ENCODE results near the gene PLAGL2. TPM values are rescaled to one million over a fixed set of nuclear protein-coding genes. Genes with fewer than 3 reads are reported as not detected.

The PLAGL2 gene
- total RNA-seq, 1 donor from 2014 or later = 6.7 TPM

DNA sequence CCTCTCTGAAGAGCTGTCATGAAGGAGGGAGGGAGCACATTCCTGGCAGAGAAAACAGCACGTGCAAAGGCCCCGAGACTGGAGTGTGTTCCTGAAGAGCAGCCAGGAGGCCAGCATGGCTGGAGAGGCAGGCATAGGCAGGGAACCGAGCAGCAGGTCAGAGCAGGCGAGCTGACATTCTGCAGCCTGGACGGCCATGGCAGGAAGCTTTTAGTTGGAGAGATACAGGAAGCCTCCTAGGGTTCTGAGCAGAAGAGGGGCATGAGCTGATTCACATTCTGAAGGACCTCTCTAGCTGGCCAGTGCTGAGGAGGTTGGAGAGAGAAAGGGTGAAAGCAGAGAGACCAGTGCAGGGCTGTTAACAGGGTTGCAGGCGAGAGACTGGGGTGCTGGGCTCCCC, 29.9 kb upstream of the PLAGL2 start:
- peaks cover 23 to 33% of the 10 kb centered on the region in 2 donors for H3K36me3 ChIP-seq
- H3K27ac ChIP-seq = no peak overlapping the region
- intact Hi-C loops (cut with DNase I) = no loop called here
- TF ChIP-seq, protein P1, sequence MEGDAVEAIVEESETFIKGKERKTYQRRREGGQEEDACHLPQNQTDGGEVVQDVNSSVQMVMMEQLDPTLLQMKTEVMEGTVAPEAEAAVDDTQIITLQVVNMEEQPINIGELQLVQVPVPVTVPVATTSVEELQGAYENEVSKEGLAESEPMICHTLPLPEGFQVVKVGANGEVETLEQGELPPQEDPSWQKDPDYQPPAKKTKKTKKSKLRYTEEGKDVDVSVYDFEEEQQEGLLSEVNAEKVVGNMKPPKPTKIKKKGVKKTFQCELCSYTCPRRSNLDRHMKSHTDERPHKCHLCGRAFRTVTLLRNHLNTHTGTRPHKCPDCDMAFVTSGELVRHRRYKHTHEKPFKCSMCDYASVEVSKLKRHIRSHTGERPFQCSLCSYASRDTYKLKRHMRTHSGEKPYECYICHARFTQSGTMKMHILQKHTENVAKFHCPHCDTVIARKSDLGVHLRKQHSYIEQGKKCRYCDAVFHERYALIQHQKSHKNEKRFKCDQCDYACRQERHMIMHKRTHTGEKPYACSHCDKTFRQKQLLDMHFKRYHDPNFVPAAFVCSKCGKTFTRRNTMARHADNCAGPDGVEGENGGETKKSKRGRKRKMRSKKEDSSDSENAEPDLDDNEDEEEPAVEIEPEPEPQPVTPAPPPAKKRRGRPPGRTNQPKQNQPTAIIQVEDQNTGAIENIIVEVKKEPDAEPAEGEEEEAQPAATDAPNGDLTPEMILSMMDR (IDR thresholded peaks at IDR 0.05) = no peak
- no peaks in the 10 kb centered on the region for H3K27me3 ChIP-seq
- no peaks in the 10 kb centered on the region for H3K4me1 ChIP-seq
- H3K4me3 ChIP-seq = no peak overlapping the region
- DNase-seq (ENCODE audit: low spot score in 2 of 2) = no peak
- no peaks in the 10 kb centered on the region for H3K9me3 ChIP-seq

DNA sequence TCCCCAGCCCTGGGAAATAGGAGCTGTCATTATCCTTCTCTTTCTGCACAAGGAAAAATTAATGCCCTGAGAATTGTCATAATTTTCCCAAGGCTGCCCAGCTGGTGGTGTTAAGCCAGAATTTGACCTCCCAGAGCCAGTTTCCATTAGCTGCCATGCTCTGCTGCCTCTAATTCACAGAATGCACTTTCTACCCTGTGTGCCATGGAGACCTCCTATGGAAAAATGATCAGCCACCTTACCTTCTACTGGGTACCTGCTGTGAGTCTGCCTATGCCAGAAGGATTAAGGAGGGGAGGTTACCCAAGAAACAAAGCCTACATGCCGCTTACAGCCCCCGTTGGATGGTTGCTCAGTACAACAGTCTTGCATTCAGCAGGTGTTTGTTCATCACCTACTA, 29.3 kb upstream of the PLAGL2 start:
- H3K27ac ChIP-seq = no peak overlapping the region
- no peaks in the 10 kb centered on the region for H3K27me3 ChIP-seq
- no peak for DNase-seq (ENCODE audit: low spot score in 2 of 2)
- peaks cover 24 to 38% of the 10 kb centered on the region in 2 donors for H3K36me3 ChIP-seq
- H3K4me1 ChIP-seq = no peaks in the 10 kb centered on the region
- H3K4me3 ChIP-seq = no peak overlapping the region
- H3K9me3 ChIP-seq = no peaks in the 10 kb centered on the region
- intact Hi-C loops (cut with DNase I) = no loop called here
- TF ChIP-seq, protein P1 (IDR thresholded peaks at IDR 0.05) = no peak

DNA sequence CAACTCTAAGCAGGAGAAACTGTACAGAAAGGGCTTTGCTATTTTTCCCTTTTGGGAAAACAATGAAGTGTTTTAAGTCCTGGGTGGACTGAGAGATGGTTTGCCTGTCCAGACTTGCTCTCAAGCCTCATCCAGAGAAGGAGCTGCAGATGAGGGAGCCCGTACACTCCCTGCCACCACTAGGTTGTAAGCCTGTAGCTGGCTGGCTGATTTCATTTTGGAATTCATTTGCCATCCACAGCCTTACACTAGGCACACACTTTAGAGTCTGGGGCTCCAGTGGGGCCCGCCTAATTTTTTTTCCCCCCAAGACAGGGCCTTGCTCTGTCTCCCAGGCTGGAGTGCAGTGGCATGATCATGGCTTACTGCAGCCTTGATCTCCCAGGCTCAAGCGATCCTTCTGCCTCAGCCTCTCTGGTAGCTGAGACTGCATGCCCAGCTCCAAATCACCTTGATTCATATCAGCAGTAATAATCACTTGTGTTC, 28.5 kb upstream of the PLAGL2 start:
- Histone ChIP-seq H3K4me3 (no peak overlapping the region), H3K27ac (no peak overlapping the region), H3K4me1 (no peaks in the 10 kb centered on the region), H3K36me3 (peaks cover 24 to 44% of the 10 kb centered on the region in 2 donors), H3K9me3 (no peaks in the 10 kb centered on the region), H3K27me3 (no peaks in the 10 kb centered on the region)
- DNase-seq (ENCODE audit: low spot score in 2 of 2) = no peak
- intact Hi-C loops (cut with DNase I) = no loop called here
- TF ChIP-seq, protein P1 (IDR thresholded peaks at IDR 0.05) = no peak

DNA sequence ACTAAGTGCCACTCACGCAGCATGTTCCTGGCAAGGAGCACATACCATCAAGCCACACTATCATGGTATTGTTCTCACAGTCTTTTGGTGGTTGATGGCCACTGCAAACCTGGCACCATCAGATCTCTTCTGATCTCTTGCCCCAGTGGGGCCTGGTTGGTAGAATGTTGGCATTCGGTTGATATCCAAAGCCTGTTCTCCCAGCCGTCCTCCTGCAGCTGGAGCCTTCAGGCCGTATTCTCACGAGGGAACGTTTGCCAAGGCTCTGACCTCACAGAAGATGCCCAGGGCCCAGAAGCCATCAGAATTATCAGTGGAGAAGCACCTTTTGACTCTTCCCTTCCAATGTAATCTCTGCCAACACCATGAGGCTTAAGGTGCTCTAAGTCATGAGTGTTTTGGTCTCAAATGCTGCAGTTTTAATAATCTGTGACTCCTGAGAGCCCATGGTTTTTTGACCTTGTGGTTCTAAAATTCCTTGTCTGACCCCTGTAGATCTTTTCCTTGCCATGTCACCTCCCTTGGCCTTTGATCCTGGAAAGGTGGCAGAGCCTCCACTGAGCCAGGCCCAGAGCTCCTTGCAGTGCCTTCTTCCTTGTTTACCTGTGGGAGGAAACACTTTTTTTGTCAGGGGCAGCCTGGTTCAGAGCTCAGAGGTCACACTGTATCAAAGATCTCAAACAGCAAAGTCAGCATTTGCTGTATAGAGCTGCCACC, 27.9 kb upstream of the PLAGL2 start:
- Histone ChIP-seq H3K4me1 (no peaks in the 10 kb centered on the region), H3K9me3 (no peaks in the 10 kb centered on the region), H3K27ac (no peak overlapping the region), H3K4me3 (no peak overlapping the region), H3K36me3 (peaks cover 27 to 50% of the 10 kb centered on the region in 2 donors), H3K27me3 (no peaks in the 10 kb centered on the region)
- intact Hi-C loops (cut with DNase I) = no loop called here
- no peak for DNase-seq (ENCODE audit: low spot score in 2 of 2)
- TF ChIP-seq, protein P1 (IDR thresholded peaks at IDR 0.05) = no peak

DNA sequence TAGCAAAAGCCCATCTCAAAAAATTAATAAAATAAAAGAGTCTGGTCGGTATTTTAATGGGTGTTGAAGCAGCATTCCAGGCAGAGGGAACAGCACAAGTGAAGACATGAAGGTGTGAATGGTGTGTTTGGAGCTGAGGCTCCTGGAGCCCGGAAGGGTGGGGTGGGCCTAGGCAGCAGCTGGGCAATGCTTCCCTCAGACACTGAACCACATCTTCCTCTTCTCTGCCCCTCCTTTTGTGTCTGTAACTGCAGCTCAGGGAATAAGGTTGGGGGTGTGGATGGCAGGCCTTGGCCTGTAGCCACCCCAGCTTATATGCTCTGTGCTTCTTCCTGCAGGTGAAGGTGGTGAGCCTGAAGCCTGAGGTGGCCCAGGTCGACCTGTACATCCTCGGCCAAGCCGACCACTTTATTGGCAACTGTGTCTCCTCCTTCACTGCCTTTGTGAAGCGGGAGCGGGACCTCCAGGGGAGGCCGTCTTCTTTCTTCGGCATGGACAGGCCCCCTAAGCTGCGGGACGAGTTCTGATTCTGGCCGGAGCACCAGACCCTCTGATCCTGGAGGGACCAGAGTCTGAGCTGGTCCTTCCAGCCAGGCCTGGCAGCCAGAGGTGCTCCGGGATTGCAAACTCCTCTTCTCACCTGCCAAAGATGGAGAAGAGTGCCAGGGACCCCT, 26.7 kb upstream of the PLAGL2 start:
- intact Hi-C loops (cut with DNase I) = no loop called here
- no peak for DNase-seq (ENCODE audit: low spot score in 2 of 2)
- H3K36me3 ChIP-seq = peaks cover 28 to 55% of the 10 kb centered on the region in 2 donors

More for the DNA sequence above, 26.7 kb upstream of the PLAGL2 start:
- H3K27me3 ChIP-seq = no peaks in the 10 kb centered on the region
- H3K4me1 ChIP-seq = no peaks in the 10 kb centered on the region
- no peak overlapping the region for H3K4me3 ChIP-seq
- H3K9me3 ChIP-seq = no peaks in the 10 kb centered on the region
- TF ChIP-seq, protein P1 (IDR thresholded peaks at IDR 0.05) = no peak
- H3K27ac ChIP-seq = no peak overlapping the region

Measured in ascending aorta (tissue), 2 donors.